K562 (cell line): ENCODE measurements around the gene DKC1. TPM values are rescaled to one million over a fixed set of nuclear protein-coding genes. Genes with fewer than 3 reads are reported as not detected.
A peak's percentile ranks its signal among the peaks of the same experiment; 100 is the strongest.

Experiments
- ARID1B ChIP-seq: fragments of 450-650 bp; IDR thresholded peaks from 2 replicates; pipeline ENCODE4 v1.6.1; 2016; ENCODE audit warnings: antibody characterized with exemption, mild to moderate bottlenecking, inconsistent platforms
- ARID3A ChIP-seq: IDR thresholded peaks from 2 replicates; pipeline ENCODE4 v1.6.1; 2012; ENCODE audit warnings: low read depth, low read length, improper control_type of control experiment, borderline replicate concordance
- ATF7 ChIP-seq: fragments of 450-650 bp; IDR thresholded peaks from 2 replicates; pipeline ENCODE4 v1.7.1; 2014; ENCODE audit warnings: mild to moderate bottlenecking, moderate library complexity
- BCOR ChIP-seq: fragments of 450-650 bp; IDR thresholded peaks from 2 replicates; pipeline ENCODE4 v1.6.1; 2016
- CBFA2T2 ChIP-seq: fragments of 450-650 bp; conservative IDR thresholded peaks from 2 replicates; pipeline ENCODE4 v1.6.1; 2017; ENCODE audit warnings: mild to moderate bottlenecking
- CSDE1 ChIP-seq, 2 experiments: fragments of 450-650 bp; IDR thresholded peaks; 2 replicates each; pipeline ENCODE4 v1.6.1; 2016; ENCODE audit warnings: mild to moderate bottlenecking in 1 of 2
- DPF2 ChIP-seq: fragments of 450-650 bp; IDR thresholded peaks from 2 replicates; pipeline ENCODE4 v1.6.1; 2016
- FOSL1 ChIP-seq: fragments of 200-800 bp; sonication (Bioruptor generic); conservative IDR thresholded peaks from 2 replicates; pipeline ENCODE4 v1.6.1; 2016; ENCODE audit warnings: missing genetic modification characterization, missing compliant biosample characterization
- HDAC1 ChIP-seq, 2 experiments: fragments of 450-650 bp; IDR thresholded peaks; 2 replicates each; pipeline ENCODE4 v1.6.1; 2016 to 2017; ENCODE audit warnings: inconsistent platforms in 1 of 2, mild to moderate bottlenecking in 1 of 2, moderate library complexity in 1 of 2
- HNRNPLL ChIP-seq: fragments of 200-400 bp; formaldehyde crosslinking; IDR thresholded peaks from 2 replicates; pipeline ENCODE4 v1.6.1; 2017; ENCODE audit warnings: low read length, low read depth, mild to moderate bottlenecking; ENCODE audit not compliant: poor library complexity, severe bottlenecking
- LARP7 ChIP-seq: fragments of 450-650 bp; IDR thresholded peaks from 2 replicates; pipeline ENCODE4 v1.6.1; 2016
- MLX ChIP-seq, 2 experiments: fragments of 450-650 bp in 1 of 2; sonication (generic) in 1 of 2; formaldehyde crosslinking; conservative IDR thresholded peaks; 2 replicates each; pipeline versions ENCODE4 v1.4.0 to v1.8.1; 2020 to 2022; ENCODE audit warnings: mild to moderate bottlenecking in 1 of 2, missing genetic modification reagents in 1 of 2
- NEUROD1 ChIP-seq: fragments of 150-350 bp; IDR thresholded peaks from 2 replicates; pipeline ENCODE4 v1.6.1; 2014; ENCODE audit warnings: borderline replicate concordance, low read length, low read depth; ENCODE audit not compliant: partially characterized antibody
- NFE2 ChIP-seq: IDR thresholded peaks from 2 replicates; pipeline ENCODE4 v1.6.1; 2014; ENCODE audit warnings: antibody characterized with exemption, low read depth
- RBM14 ChIP-seq: fragments of 200-400 bp; formaldehyde crosslinking; IDR thresholded peaks from 2 replicates; pipeline ENCODE4 v1.6.1; 2018; ENCODE audit warnings: low read depth, mild to moderate bottlenecking, low read length, moderate library complexity, borderline replicate concordance; ENCODE audit not compliant: insufficient read depth
- RBM25 ChIP-seq: fragments of 200-400 bp; formaldehyde crosslinking; IDR thresholded peaks from 2 replicates; pipeline ENCODE4 v1.6.1; 2018; ENCODE audit warnings: low read length, low read depth, moderate library complexity; ENCODE audit not compliant: severe bottlenecking
- SMARCA5 ChIP-seq: fragments of 450-650 bp; IDR thresholded peaks from 2 replicates; pipeline ENCODE4 v1.6.1; 2016
- SOX6 ChIP-seq: fragments of 450-650 bp; IDR thresholded peaks from 2 replicates; pipeline ENCODE4 v1.6.1; 2014; ENCODE audit warnings: mild to moderate bottlenecking
- SREBF1 ChIP-seq: fragments of 150-350 bp; IDR thresholded peaks from 2 replicates; pipeline ENCODE4 v1.6.1; 2014; ENCODE audit warnings: antibody characterized with exemption, low read depth, low read length, borderline replicate concordance
- ZBTB2 ChIP-seq: fragments of 450-650 bp; IDR thresholded peaks from 2 replicates; pipeline ENCODE4 v1.6.1; 2016; ENCODE audit warnings: antibody characterized with exemption
- ZNF316 ChIP-seq: fragments of 450-650 bp; IDR thresholded peaks from 2 replicates; pipeline ENCODE4 v1.6.1; 2016
- ZNF444 ChIP-seq: fragments of 250-450 bp; sonication (Bioruptor Pico); IDR thresholded peaks from 2 replicates; pipeline ENCODE4 v1.4.0; 2020; ENCODE audit warnings: mild to moderate bottlenecking, moderate library complexity
- ZNF830 ChIP-seq: fragments of 250-450 bp; sonication (Bioruptor Pico); IDR thresholded peaks from 2 replicates; pipeline ENCODE4 v1.5.0; 2021; ENCODE audit warnings: mild to moderate bottlenecking
- polyA plus RNA-seq, 8 experiments: library from polyadenylated mRNA; depleted of rRNA in 4 of 8; stranded (reverse) in 5 of 8; unstranded in 3 of 8; fragments of >200 nt; fragmentation: Nextera tagmentation in 2 of 8; fragmentation: Illumina TruSeq in 1 of 8; extraction: Ambion mirVana in 2 of 8; extraction: Trizol in 1 of 8; gene quantifications; 2 replicates each; pipeline versions ENCODE4 v1.2.1 to v1.2.3, GENCODE V29; 2011 to 2014; ENCODE audit warnings: inconsistent platforms in 1 of 8, missing spikeins in 1 of 8
- total RNA-seq, 7 experiments: library from RNA; depleted of rRNA in 6 of 7; stranded (reverse); fragments of >200 nt in 6 of 7; fragmentation: Illumina TruSeq in 2 of 7; extraction: Trizol in 2 of 7; gene quantifications; 2 replicates each; pipeline versions ENCODE4 v1.2.1 to v1.2.3, GENCODE V29; 2011 to 2021; ENCODE audit warnings: low replicate concordance in 1 of 7
- TF ChIP-seq, protein P1 (sequence below): fragments of 450-650 bp; IDR thresholded peaks from 2 replicates; pipeline ENCODE4 v1.6.1; 2016
- TF ChIP-seq, protein P2 (sequence below): sonication (generic); IDR thresholded peaks from 2 replicates; pipeline ENCODE4 v1.6.1; 2016

DKC1 gene
- total and polyA plus RNA-seq, 9 of the 15 experiments (the other 6 are each of a cell fraction or from before 2014, with no cell fraction given): 205 to 313 (median 219) TPM

DNA sequence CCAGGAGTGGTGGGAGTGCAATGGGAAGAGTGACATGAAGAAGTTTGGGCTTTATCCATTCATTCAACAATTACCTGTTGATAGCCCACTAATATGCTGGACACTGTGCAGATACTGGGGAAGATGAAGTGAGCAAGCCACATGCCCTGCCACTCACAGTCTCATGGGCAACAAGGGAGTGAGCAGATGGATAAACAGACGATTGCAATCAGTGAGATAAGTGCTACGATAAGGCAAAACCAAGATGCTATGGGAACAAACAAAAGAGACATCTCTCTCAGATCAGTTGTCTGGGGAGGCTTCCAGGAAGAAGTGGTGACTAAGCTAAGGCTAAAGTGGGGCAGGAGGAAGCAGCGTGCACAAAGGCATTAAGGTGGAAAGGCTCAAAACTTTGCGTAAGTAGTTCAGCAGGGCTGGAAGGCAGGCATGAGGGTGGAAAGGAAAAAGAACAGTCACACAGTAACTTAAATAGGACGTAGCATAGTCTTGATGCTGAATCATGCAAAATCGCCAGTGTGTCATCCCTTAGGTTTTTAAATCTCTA, 43.5 kb upstream of the DKC1 start (continued):
- no peak for TF ChIP-seq ARID3A
- TF ChIP-seq, protein P1, sequence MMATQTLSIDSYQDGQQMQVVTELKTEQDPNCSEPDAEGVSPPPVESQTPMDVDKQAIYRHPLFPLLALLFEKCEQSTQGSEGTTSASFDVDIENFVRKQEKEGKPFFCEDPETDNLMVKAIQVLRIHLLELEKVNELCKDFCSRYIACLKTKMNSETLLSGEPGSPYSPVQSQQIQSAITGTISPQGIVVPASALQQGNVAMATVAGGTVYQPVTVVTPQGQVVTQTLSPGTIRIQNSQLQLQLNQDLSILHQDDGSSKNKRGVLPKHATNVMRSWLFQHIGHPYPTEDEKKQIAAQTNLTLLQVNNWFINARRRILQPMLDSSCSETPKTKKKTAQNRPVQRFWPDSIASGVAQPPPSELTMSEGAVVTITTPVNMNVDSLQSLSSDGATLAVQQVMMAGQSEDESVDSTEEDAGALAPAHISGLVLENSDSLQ: peak; percentile 72
- TF ChIP-seq RBM14: no peak
- peak; percentile 70 for TF ChIP-seq ZNF316
- TF ChIP-seq SREBF1: no peak
- peak; percentile 73 for TF ChIP-seq DPF2
- TF ChIP-seq ATF7: peak; percentile 24; the same call in 1 of the 2 replicates
- TF ChIP-seq ZBTB2: 0 out of 2 replicates have a peak, but pooled peaks have one; percentile 25
- no peak for TF ChIP-seq NEUROD1
- TF ChIP-seq ZNF830 (CRISPR knock-in tag): no peak
- TF ChIP-seq CSDE1 (IDR thresholded peaks at IDR 0.05): no peak
- TF ChIP-seq SMARCA5: 0 out of 2 replicates have a peak, but pooled peaks have one; percentile 36
- peak in 1 of 2 experiments; percentile 65; a peak in 2 of 4 replicates for TF ChIP-seq HDAC1 (IDR thresholded peaks at IDR 0.05)
- no peak for TF ChIP-seq ZNF444 (CRISPR knock-in tag)
- TF ChIP-seq HNRNPLL: peak; percentile 85
- TF ChIP-seq FOSL1 (tag): peak; percentile 76
- TF ChIP-seq BCOR: 0 out of 2 replicates have a peak, but pooled peaks have one; percentile 7
- TF ChIP-seq, protein P2, sequence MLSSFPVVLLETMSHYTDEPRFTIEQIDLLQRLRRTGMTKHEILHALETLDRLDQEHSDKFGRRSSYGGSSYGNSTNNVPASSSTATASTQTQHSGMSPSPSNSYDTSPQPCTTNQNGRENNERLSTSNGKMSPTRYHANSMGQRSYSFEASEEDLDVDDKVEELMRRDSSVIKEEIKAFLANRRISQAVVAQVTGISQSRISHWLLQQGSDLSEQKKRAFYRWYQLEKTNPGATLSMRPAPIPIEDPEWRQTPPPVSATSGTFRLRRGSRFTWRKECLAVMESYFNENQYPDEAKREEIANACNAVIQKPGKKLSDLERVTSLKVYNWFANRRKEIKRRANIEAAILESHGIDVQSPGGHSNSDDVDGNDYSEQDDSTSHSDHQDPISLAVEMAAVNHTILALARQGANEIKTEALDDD: peak; percentile 39; the same call in 1 of the 2 replicates
- TF ChIP-seq LARP7: 0 out of 2 replicates have a peak, but pooled peaks have one; percentile 45
- TF ChIP-seq CBFA2T2: no peak
- peak; percentile 57; the same call in 1 of the 2 replicates for TF ChIP-seq NFE2
- TF ChIP-seq MLX (CRISPR knock-in tag; conservative IDR thresholded peaks at IDR 0.05): no peak
- peak; percentile 74 for TF ChIP-seq ARID1B
- peak; percentile 83 for TF ChIP-seq SOX6
- TF ChIP-seq RBM25: no peak
